ENCODE measurements around the gene GTF2IRD1. TPM values are rescaled to one million over a fixed set of nuclear protein-coding genes. Genes with fewer than 3 reads are reported as not detected.
"Not testable (repeated sequence)": the region's sequence is repeated elsewhere in the genome, so short reads cannot be mapped to it uniquely, and the experiment has no call there.

Gene GTF2IRD1
- total RNA-seq, 6 experiments from 2014 or later: 19.7 to 24.6 (median 22.4) TPM

DNA sequence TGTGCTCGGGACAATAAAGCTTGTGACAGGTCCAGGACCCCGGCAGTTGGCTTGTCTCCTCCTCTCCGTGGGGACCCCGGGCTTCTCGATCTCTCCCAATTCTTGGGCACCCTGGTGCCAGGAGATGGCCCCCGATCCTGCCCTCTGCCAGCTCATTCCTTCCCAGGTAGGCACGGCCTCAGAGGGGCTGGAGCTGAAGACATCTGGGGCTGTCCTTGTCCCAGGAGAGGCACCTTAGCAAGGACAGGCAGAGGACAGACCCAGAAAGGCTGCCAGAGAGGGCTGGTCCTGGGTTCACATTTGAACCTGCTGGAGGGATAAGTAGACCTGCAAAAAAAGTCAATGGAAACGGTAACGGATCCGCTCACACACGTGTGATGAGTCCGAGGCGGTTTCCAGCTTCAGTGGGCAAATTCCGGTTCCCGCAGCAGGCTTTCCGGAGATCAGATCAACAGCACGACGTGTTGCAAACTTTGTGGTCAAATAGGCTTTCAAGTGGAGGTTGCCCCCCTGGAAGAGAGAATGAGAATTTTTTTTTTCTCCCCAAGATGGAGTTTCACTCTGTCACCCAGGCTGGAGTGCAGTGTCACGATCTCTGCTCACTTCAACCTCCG lies 47.7 kb upstream of the GTF2IRD1 start:
- Mint-ChIP-seq H3K4me3 (no peak overlapping the region), H3K9me3 (no peaks in the 10 kb centered on the region), H3K27me3 (ENCODE audit: insufficient read depth) (peaks cover 4% of the 10 kb centered on the region; the same call in 1 of the 2 replicates), H3K36me3 (ENCODE audit: low read depth) (peaks cover 4% of the 10 kb centered on the region; the same call in 1 of the 2 replicates), H3K4me1 (ENCODE audit: low read depth) (peaks cover 7% of the 10 kb centered on the region), H3K27ac (no peak overlapping the region)
- no peak for DNase-seq
- no peak for TF ChIP-seq CTCF (IDR thresholded peaks at IDR 0.05)

DNA sequence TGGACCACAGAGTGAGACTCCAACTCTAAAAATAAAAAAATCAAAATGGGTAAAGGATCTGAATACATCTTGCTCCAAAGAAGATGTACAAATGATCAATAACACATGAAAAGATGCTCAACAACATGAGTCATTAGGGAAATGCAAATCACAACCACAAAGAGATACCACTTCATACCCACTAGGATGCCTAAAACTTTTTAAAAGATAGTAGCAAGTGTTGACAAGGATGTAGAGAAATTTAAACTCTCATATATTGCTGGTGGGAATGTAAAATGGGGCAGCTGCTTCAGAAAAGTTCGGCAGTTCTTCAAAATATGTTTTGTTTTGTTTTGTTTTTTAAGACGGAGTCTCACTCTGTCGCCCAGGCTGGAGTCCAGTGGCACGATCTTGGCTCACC lies 45.7 kb upstream of the GTF2IRD1 start:
- no peak for DNase-seq
- no peak overlapping the region for H3K4me3 Mint-ChIP-seq
- no peaks in the 10 kb centered on the region for H3K9me3 Mint-ChIP-seq
- H3K4me1 Mint-ChIP-seq (ENCODE audit: low read depth): peaks cover 7% of the 10 kb centered on the region
- H3K27me3 Mint-ChIP-seq (ENCODE audit: insufficient read depth): peaks cover 4% of the 10 kb centered on the region; the same call in 1 of the 2 replicates
- H3K27ac Mint-ChIP-seq: no peak overlapping the region
- no peak for TF ChIP-seq CTCF (IDR thresholded peaks at IDR 0.05)
- peaks cover 4% of the 10 kb centered on the region; the same call in 1 of the 2 replicates for H3K36me3 Mint-ChIP-seq (ENCODE audit: low read depth)

DNA sequence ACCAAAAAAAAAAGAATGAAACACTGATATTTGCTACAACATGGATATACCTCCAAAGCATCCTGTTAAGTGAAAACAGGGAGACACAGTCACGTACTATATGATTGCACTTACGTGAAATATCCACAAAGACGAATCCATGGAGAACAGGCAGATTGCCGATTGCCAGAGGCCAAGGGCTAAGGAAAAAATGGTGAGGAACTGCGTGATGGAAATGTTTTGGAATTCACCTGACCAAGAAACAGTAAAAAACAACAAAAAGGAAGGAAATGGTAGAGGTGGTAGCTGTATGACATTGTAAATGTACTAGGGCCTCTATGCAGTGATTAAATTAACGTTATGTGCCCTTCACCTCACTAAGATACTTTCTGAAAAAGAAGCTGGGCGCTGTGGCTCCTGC lies 44.1 kb upstream of the GTF2IRD1 start:
- no peak overlapping the region for H3K27ac Mint-ChIP-seq
- H3K9me3 Mint-ChIP-seq: no peaks in the 10 kb centered on the region
- TF ChIP-seq CTCF (IDR thresholded peaks at IDR 0.05): no peak
- no peak overlapping the region for H3K4me3 Mint-ChIP-seq
- DNase-seq: no peak
- peaks cover 4% of the 10 kb centered on the region; the same call in 1 of the 2 replicates for H3K27me3 Mint-ChIP-seq (ENCODE audit: insufficient read depth)
- H3K4me1 Mint-ChIP-seq (ENCODE audit: low read depth): peaks cover 7% of the 10 kb centered on the region
- H3K36me3 Mint-ChIP-seq (ENCODE audit: low read depth): no peaks in the 10 kb centered on the region

- peaks cover 7% of the 10 kb centered on the region for H3K4me1 Mint-ChIP-seq (ENCODE audit: low read depth)
- H3K9me3 Mint-ChIP-seq: no peaks in the 10 kb centered on the region
- no peak overlapping the region for H3K4me3 Mint-ChIP-seq
- no peaks in the 10 kb centered on the region for H3K36me3 Mint-ChIP-seq (ENCODE audit: low read depth)
- no peak overlapping the region for H3K27ac Mint-ChIP-seq
- no peak for DNase-seq
- H3K27me3 Mint-ChIP-seq (ENCODE audit: insufficient read depth): peaks cover 4% of the 10 kb centered on the region; the same call in 1 of the 2 replicates
- TF ChIP-seq CTCF (IDR thresholded peaks at IDR 0.05): no peak
Measured at GRCh38 chr7:74410772-74411171, 42.9 kb upstream of the GTF2IRD1 start.

DNA sequence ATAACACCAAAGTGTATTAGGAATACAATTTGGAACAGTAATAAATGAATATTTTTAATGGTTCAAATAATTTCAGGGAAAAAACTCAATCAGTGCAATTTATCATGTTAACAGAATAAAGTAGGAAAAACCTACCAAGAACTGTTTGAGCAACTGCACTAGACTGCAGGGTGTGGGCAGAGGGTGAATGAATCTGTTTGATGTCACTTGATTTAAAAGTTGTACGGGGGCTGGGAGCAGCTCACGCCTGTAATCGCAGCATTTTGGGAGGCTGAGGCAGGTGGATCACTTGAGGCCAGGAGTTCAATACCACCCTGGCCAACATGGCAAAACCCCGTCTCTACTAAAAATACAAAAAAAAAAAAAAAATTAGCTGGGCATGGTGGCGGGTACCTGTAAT lies 42.1 kb upstream of the GTF2IRD1 start:
- H3K4me3 Mint-ChIP-seq; H3K36me3 Mint-ChIP-seq (ENCODE audit: low read depth); H3K27ac Mint-ChIP-seq; H3K27me3 Mint-ChIP-seq (ENCODE audit: insufficient read depth); DNase-seq; H3K4me1 Mint-ChIP-seq (ENCODE audit: low read depth); H3K9me3 Mint-ChIP-seq: not testable (repeated sequence)

DNA sequence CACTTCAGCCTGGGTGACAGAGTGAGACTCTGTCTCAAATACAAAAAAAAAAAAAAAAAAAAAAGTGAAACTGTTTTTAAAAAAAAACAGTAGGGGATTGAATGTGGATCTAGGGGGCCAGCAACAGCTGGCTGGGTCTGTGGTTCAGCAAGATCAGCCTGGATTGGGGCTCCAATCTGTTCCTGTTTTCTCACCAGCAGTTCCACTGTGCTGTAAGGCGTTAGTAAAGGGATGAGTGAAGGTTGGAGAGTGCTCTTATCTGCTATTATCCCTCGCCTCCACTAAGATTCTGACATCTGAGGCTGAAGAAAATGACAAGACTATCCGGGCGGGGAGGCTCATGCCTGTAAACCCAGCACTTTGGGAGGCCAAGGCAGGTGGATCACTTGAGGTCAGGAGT lies 41.6 kb upstream of the GTF2IRD1 start:
- Mint-ChIP-seq H3K4me1 (ENCODE audit: low read depth) (peaks cover 7% of the 10 kb centered on the region), H3K36me3 (ENCODE audit: low read depth) (no peaks in the 10 kb centered on the region), H3K4me3 (no peak overlapping the region), H3K27ac (no peak overlapping the region), H3K9me3 (no peaks in the 10 kb centered on the region), H3K27me3 (ENCODE audit: insufficient read depth) (peaks cover 4% of the 10 kb centered on the region; the same call in 1 of the 2 replicates)
- TF ChIP-seq CTCF (IDR thresholded peaks at IDR 0.05): no peak
- DNase-seq: no peak
